Osteocyte (in vitro differentiated cells): ENCODE measurements around the gene HACD4. TPM values are rescaled to one million over a fixed set of nuclear protein-coding genes. Genes with fewer than 3 reads are reported as not detected.
A peak's percentile ranks its signal among the peaks of the same experiment; 100 is the strongest.

Source experiments
- DNase-seq: peaks from one replicate; pipeline ENCODE4 v3.0.0; 2021; ENCODE audit warnings: mixed read lengths; ENCODE audit not compliant: unreplicated experiment; ENCODE audit errors: extremely low spot score
- H3K27ac Mint-ChIP-seq: one replicate; pipeline ENCODE4 v1.8.0; 2021; ENCODE audit warnings: mild to moderate bottlenecking, mixed read lengths; ENCODE audit not compliant: unreplicated experiment
- H3K27me3 Mint-ChIP-seq: one replicate; pipeline ENCODE4 v1.8.0; 2021; ENCODE audit warnings: mixed read lengths; ENCODE audit not compliant: unreplicated experiment
- H3K36me3 Mint-ChIP-seq: one replicate; pipeline ENCODE4 v1.8.0; 2021; ENCODE audit warnings: mixed read lengths; ENCODE audit not compliant: unreplicated experiment
- H3K4me1 Mint-ChIP-seq: one replicate; pipeline ENCODE4 v1.8.0; 2021; ENCODE audit warnings: mixed read lengths; ENCODE audit not compliant: unreplicated experiment
- H3K4me3 Mint-ChIP-seq: one replicate; pipeline ENCODE4 v1.8.0; 2021; ENCODE audit warnings: mild to moderate bottlenecking, moderate library complexity, mixed read lengths; ENCODE audit not compliant: unreplicated experiment
- H3K9me3 Mint-ChIP-seq: one replicate; pipeline ENCODE4 v1.8.0; 2021; ENCODE audit warnings: mixed read lengths; ENCODE audit not compliant: unreplicated experiment
- total RNA-seq: library from RNA; stranded (reverse); gene quantifications from 2 replicates; pipeline ENCODE4 v1.2.1, GENCODE V29; 2021
- TF ChIP-seq, protein P1 (sequence below): fragments of 200-600 bp; sonication (generic); IDR thresholded peaks from 2 replicates; pipeline ENCODE4 v1.5.0; 2021; ENCODE audit warnings: antibody characterized with exemption, mild to moderate bottlenecking, moderate library complexity

The HACD4 gene
- total RNA-seq, 1 donor from 2014 or later, result 2.4 TPM

DNA sequence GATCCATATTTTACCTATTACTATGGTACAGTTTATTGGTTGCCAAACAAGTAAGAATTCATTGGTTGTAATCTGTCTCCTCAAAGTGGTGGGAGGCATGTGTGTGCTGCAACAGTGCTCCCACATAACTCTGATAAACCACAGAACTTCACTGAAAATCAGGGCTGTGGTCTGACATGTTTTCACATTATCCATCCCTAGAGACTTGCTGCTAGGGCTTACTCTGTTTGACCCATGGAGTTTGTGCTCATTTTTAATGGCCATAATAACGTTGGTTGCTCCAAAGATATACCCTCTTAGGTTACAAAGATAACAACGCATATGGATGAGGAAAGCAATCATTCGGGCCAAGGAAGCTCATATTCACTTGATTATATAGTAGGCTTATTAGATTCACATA, 37.0 kb downstream of the HACD4 start:
- Mint-ChIP-seq H3K4me3 (no peak overlapping the region), H3K27ac (no peak overlapping the region), H3K4me1 (peaks cover 23% of the 10 kb centered on the region)

DNA sequence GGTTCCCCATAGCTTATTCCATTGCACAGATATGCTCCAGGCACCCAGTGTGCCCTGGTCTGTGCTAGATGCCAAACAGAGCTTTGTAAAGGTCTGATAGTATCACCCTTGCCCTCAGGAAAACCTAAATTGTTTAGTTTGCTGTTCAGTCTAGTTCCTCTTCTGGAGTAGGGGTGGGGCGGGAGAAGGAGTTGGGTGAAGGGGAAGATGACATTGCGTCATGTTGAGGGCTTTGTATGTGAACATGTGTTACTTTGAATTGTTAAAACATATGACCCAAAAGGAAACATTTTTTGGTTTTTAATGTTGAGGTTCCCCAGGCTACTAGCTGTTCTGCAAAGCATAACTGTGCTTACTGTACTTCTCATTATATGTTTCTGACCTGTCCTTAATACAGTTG, 40.6 kb downstream of the HACD4 start:
- Mint-ChIP-seq H3K27me3 (no peaks in the 10 kb centered on the region), H3K27ac (no peak overlapping the region), H3K4me3 (no peak overlapping the region), H3K9me3 (no peaks in the 10 kb centered on the region), H3K36me3 (peaks cover 45% of the 10 kb centered on the region), H3K4me1 (peaks cover 27% of the 10 kb centered on the region)
- no peak for DNase-seq
- TF ChIP-seq, protein P1, sequence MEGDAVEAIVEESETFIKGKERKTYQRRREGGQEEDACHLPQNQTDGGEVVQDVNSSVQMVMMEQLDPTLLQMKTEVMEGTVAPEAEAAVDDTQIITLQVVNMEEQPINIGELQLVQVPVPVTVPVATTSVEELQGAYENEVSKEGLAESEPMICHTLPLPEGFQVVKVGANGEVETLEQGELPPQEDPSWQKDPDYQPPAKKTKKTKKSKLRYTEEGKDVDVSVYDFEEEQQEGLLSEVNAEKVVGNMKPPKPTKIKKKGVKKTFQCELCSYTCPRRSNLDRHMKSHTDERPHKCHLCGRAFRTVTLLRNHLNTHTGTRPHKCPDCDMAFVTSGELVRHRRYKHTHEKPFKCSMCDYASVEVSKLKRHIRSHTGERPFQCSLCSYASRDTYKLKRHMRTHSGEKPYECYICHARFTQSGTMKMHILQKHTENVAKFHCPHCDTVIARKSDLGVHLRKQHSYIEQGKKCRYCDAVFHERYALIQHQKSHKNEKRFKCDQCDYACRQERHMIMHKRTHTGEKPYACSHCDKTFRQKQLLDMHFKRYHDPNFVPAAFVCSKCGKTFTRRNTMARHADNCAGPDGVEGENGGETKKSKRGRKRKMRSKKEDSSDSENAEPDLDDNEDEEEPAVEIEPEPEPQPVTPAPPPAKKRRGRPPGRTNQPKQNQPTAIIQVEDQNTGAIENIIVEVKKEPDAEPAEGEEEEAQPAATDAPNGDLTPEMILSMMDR, result no peak

More for the DNA sequence above, 37.0 kb downstream of the HACD4 start:
- DNase-seq, result no peak
- H3K27me3 Mint-ChIP-seq, result no peaks in the 10 kb centered on the region
- no peaks in the 10 kb centered on the region for H3K9me3 Mint-ChIP-seq
- H3K36me3 Mint-ChIP-seq, result peaks cover 42% of the 10 kb centered on the region
- TF ChIP-seq, protein P1, result no peak

DNA sequence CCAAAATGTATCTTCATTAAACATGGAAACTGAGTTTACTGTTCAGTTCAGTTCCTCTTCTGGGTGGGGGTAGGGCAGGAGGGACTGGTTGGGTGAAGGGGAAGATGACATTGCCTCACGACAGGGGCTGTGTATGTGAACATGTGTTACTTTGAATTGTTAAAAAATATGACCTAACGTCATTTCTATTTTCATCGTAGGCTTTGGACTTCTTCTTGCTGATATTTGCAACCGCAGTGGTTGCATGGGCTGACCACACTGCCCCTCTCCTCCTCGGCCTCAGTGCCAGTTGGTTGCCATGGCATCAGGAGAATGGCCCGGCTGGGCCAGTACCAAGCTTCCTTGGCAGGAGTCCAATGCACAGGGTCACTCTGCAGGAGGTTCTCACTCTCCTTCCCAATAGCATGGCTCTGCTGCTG, 41.5 kb downstream of the HACD4 start:
- TF ChIP-seq, protein P1, result no peak
- no peaks in the 10 kb centered on the region for H3K9me3 Mint-ChIP-seq
- no peaks in the 10 kb centered on the region for H3K27me3 Mint-ChIP-seq
- H3K4me3 Mint-ChIP-seq, result no peak overlapping the region
- peaks cover 37% of the 10 kb centered on the region for H3K36me3 Mint-ChIP-seq
- peaks cover 32% of the 10 kb centered on the region for H3K4me1 Mint-ChIP-seq
- DNase-seq, result no peak
- H3K27ac Mint-ChIP-seq, result no peak overlapping the region

DNA sequence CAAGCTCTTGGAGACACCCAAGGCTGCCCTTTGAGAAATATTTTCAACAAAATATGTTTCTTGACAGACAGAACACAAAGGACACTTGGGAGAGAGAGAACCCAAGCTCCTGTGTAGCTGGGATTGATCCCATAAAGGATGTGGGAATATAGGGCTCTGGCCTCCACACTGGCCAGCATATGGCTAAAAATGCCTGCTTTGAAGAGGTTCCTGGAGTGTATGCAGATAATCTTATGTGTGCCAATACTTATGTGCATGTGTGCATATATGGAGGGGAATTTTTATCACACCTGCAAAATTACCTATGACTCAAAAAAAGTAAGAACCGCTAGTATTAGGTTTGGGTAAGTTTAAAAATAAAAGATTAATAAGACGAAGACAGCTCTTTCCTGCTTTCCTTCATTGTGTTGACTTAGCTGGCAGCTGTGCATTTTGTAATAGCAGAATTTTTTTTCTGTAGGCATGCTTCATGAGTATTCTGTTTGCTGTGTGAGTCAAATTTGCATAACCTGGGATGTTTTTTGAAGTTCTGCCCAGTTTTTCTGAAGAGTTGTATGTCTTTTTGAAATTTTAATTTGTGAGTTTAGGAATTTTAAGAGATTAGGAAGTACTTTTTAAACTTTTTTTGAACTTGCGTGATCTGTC, 42.6 kb downstream of the HACD4 start:
- no peak for DNase-seq
- TF ChIP-seq, protein P1, result no peak
- Mint-ChIP-seq H3K27me3 (no peaks in the 10 kb centered on the region), H3K27ac (peak overlapping the region; percentile 12), H3K4me1 (peaks cover 42% of the 10 kb centered on the region), H3K4me3 (no peak overlapping the region), H3K36me3 (peaks cover 30% of the 10 kb centered on the region), H3K9me3 (no peaks in the 10 kb centered on the region)

DNA sequence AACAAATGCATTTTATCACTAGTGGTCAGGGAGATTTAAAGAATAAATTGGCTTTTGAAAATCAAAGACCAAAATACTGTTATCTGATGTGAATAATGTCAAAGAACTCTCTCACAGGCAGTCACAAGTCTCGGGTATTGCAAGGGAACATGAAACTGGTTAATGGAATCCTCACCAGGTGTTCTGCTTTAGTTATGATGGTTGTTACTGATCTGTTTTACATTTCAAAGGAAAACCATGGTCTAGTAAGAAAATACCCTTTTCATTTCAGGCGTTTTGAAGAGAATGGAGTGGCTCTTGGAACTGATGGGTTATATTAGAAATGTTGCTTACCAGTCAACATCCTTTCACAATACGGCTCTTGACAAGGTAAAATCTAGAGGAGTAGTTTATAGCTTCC, 43.4 kb downstream of the HACD4 start:
- no peaks in the 10 kb centered on the region for H3K9me3 Mint-ChIP-seq
- peaks cover 43% of the 10 kb centered on the region for H3K4me1 Mint-ChIP-seq
- H3K36me3 Mint-ChIP-seq, result peaks cover 27% of the 10 kb centered on the region
- TF ChIP-seq, protein P1, result no peak
- peak overlapping the region; percentile 4 for H3K27ac Mint-ChIP-seq
- no peaks in the 10 kb centered on the region for H3K27me3 Mint-ChIP-seq
- DNase-seq, result no peak
- no peak overlapping the region for H3K4me3 Mint-ChIP-seq
